HG03558 (cell line): Measurements from ENCODE around the gene SART3.

Experiments
- ATAC-seq: cut with Tn5 transposase; IDR thresholded peaks from one replicate; pipeline ENCODE4 v1.9.1; 2021; ENCODE audit warnings: moderate number of reproducible peaks; ENCODE audit not compliant: unreplicated experiment; ENCODE audit errors: extremely low read depth

The SART3 gene, protein sequence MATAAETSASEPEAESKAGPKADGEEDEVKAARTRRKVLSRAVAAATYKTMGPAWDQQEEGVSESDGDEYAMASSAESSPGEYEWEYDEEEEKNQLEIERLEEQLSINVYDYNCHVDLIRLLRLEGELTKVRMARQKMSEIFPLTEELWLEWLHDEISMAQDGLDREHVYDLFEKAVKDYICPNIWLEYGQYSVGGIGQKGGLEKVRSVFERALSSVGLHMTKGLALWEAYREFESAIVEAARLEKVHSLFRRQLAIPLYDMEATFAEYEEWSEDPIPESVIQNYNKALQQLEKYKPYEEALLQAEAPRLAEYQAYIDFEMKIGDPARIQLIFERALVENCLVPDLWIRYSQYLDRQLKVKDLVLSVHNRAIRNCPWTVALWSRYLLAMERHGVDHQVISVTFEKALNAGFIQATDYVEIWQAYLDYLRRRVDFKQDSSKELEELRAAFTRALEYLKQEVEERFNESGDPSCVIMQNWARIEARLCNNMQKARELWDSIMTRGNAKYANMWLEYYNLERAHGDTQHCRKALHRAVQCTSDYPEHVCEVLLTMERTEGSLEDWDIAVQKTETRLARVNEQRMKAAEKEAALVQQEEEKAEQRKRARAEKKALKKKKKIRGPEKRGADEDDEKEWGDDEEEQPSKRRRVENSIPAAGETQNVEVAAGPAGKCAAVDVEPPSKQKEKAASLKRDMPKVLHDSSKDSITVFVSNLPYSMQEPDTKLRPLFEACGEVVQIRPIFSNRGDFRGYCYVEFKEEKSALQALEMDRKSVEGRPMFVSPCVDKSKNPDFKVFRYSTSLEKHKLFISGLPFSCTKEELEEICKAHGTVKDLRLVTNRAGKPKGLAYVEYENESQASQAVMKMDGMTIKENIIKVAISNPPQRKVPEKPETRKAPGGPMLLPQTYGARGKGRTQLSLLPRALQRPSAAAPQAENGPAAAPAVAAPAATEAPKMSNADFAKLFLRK

DNA sequence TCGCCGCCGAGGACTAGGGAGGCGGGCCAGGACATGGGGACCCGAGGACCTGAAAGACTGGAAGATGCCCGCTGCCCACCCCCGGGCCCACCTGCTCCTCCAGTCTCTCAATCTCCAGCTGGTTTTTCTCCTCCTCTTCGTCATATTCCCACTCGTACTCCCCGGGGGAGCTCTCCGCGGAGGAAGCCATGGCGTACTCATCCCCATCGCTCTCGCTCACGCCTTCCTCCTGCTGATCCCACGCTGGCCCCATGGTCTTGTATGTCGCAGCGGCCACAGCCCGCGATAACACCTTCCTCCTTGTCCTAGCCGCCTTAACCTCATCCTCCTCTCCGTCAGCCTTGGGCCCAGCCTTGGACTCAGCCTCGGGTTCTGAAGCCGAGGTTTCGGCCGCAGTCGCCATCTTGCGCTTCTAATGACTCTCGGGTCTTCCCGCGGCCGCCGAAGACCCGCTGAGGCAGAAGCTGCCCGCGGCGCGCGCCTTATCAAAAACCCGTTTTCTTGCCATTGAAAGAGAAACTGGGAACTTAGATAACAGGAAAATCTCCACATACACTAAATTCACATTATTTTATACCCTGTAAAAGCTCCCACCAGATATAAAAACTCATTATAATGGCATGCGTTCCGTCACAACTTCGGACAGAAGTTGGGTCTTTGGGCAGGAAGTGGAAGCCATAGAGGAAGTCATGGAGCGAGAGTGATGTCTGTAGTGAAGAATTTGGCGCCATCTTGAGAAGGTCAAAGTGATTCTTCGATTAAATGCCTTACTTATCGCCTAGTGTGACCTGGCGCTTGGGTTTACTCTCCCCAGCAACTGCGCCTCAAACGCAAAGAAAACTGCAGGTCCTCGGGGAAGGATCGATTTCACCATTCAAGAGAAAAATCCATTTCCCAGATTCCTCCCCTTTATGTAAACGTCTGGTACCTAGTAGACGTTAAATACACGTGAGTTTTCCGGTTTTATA is at the start of gene SART3:
SART3 (minus strand) TSS at position 422 of the 968 bp plus-strand sequence; CDS start at position 403, 19 bp downstream.
- ATAC-seq: no peak

DNA sequence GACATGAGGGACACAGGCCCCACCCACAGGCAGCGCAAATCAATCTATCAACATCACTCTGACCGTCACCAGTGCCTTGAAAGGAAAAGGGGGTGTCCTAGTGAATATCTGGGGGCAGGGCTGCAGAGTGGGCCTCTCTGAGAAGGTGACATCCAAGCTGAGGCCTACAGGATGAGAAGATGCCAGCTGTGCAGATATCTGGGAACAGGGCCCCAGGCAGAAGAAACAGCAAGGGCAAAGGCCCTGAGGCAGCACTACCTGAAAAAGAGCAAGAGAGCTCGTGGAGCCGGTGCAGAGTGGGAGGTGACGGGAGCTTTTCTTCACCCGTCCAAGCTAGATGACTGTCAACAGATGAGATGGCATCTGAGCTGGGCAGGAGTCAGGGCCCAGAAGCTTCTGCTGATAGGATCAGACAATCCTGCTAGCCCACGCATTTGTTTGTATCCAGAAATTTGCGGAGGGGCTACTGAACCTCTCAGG is 49.4 kb upstream of the SART3 start:
- ATAC-seq: no peak

DNA sequence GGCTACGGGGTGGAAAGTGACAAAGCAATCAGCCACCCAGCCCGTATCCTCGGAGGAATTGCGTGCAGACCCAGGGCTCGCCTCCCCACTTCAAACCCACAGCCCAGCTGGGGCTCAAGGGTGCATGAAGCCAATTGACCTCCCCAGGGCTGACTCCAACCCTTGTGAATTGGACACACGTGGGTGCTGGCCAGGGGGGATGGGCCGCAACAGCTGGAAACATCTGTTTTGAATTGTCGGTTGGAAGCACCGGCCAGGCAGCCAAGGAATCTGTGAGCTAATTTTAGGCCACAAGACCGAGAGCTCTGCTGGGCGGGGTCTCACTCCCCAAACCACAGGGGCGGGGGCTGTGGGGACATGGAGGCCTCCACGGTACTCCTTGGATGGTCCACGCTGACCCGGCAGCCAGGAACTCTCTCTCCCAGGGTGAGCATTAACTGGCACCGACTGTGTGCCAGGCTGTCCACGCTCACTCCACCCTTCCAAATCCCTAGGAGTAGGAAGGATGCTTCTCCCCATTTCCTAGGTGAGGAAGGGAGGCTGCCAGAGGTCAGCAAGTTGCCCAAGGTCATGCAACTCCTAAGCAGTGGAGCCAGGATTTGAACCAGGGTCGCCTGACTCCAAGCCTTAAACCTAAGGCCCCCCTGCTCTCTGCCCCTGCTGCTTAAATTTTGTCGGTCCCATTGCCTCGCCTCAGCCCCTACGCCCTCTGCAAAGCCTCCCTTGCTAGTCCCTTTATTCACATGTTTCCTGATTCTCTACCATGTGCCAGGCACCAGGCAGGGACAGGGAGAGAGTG is 48.8 kb upstream of the SART3 start:
- ATAC-seq: no peak

DNA sequence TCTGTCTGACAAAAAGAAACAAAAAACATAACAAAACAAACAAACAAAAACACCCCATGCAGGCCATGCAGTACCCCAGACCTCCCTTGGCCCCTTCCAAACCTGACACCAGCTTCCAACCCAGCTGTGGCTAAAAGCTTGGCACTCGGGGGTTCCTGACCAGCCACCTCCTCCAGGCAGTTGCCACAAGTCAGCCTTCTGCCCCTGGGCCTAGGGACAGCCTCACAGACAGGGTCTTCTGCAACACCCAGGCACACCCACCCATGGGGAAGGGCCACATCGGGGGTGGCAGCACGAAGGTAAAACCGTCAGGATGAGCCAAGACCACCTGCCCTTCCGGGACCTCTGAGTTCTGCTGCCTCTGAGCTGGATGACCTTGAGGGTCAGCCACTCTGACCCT is 47.6 kb upstream of the SART3 start:
- ATAC-seq: no peak

DNA sequence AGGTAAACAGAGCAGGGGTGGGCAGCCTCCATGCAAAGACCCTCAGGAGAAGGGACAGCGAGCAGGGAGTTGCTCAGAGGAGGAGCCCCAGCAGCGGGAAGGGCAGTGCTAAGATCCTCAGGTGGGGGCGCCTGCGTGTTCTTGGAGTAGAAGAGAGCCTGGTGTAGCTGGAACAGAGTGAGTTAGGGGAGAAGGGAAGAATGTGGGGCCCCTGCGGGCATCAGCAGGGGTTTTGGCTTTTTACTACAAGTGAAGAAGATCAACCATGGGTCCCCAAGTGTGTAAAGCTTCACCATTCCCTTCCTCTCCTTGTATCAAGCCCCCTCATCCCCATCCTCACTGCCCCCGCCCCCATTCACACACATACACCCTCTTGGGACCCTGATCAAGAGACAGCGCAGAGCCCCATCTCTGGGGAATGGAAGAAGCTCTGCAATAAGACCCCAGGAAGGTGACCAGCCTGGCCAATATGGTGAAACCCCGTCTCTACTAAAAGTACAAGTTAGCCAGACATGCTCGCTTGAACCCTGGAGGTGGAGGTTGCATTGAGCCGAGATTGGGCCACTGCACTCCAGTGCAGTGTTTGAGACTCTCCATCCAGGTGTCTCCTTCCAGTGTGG is 47.1 kb upstream of the SART3 start:
- no peak for ATAC-seq

DNA sequence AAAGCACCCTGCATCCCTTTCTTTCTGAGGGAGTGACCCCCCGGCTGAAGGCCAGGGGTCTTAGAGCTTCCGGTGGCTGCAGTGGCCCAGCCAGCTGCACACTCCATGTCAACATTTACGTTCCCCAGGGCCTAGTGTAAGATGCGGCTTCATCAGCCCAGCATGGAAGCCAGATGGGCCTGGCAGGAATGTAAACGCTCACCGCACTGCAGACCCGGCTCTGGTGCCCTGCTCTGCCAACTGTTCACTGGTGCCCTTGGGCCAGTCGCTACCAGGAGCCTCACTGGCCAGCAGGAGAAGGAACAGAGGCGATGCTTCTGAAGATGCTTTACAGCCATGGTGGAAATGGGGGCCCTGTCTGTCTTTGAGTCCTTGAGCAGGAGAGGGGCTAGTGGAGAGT is 45.5 kb upstream of the SART3 start:
- ATAC-seq: no peak

DNA sequence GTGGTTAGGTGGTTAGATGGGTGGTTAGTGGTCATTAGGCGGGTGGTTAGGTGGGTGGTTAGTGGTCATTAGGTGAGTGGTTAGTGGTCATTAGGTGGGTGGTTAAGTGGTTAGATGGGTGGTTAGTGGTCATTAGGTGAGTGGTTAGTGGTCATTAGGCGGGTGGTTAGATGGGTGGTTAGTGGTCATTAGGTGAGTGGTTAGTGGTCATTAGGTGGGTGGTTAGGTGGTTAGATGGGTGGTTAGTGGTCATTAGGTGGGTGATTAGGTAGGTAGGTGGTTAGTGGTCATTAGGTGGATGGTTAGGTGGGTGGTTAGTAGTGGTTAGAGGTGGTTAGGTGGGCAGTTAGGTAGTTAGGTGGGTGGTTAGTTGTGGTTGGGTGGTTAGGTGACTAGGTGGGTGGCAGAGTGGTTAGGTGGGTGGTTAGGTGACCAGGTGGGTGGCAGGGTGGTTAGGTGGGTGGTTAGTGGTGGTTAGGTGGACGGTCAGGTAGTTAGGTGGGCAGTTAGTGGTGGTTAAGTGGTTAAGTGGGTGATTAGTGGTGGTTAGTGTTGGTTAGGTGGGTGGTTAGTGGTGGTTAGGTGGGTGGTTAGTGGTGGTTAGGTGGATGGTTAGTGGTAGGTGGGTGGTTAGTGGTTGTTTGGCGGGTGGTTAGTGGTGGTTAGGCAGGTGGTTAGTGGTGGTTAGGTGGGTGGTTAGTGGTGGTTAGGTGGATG is 44.9 kb upstream of the SART3 start:
- ATAC-seq: no peak

DNA sequence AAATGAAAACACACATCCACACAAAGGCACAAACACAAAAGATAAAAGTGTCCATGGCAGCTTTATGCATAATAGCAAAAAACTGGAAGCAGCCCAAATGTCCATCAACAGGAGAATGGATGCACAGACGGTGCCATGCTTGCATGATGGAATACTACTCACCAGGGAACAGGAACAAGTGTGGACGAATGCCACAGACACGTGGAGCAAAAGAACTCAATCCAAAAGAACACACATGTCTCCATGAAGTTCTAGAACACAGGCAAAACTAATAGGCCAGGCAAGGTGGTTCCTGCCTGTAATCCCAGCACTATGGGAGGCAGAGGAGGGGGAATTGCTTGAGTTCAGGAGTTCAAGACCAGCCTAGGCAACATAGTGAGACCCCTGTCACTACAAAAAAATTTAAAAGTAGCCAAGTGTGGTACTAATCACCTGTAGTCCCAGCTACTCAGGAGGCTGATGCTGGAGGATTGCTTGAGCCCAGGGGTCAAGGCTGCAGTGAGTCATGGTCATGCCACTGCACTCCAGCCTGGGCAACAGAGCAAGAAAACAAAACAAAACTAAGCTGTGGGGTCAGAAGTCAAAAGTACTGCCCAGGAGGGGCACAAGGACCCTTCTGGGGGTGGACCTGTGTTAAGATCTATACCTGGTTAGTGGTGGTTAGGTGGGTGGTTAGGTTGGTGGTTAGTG is 44.2 kb upstream of the SART3 start:
- ATAC-seq: no peak

DNA sequence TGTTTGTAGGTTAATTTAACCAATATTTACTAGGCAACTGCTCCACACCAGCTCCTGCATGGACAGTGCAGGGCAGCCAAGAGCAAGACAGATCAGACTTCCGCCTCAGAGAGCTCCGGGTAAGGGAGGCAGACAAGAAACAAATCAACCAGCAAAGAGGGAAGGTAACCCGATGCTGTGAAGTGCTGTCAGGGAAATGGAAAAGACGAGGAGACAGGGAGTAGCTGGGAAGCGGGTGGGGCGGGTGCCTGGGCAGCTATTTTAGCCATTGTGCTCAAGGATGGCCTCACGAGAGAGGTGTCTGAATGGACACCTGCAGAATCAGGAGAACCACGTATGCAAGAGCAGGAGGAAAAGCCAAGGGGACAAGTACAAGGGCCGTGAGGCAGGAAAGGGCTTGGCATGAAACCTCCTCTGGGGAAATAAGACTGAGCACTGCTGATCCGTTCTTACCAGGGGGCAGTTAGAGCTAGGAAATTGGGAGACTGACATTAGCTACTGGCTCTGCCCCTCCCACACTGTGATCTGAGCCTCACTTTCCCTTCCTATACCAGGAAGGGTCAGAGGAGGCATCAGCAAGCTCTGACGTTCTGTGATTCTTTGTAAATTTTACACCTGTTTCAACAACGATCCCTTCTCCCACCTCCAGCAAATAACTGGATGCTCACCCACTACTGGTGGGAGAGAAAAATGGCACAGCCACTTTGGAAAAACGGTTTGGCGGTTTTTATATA is 43.4 kb upstream of the SART3 start:
- ATAC-seq: no peak

DNA sequence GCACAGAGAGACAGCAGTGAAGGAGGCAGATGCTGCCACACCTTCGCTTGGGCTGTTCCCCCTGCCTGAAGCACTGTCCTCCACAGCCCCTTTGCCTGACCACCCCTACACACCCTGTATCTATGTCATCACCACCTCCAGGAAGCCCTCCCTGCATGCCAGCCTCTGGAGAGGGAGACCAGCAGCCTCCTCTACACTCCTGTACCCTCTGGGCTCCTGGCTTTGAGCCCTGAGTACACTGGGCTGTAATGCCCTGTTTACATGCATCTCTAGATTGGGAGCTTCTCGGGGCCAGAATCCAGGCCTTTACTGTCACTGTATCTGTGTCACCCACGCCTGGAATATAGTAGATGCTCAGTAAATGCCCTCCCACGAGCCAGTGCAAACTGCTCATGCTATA is 42.8 kb upstream of the SART3 start:
- ATAC-seq: no peak

DNA sequence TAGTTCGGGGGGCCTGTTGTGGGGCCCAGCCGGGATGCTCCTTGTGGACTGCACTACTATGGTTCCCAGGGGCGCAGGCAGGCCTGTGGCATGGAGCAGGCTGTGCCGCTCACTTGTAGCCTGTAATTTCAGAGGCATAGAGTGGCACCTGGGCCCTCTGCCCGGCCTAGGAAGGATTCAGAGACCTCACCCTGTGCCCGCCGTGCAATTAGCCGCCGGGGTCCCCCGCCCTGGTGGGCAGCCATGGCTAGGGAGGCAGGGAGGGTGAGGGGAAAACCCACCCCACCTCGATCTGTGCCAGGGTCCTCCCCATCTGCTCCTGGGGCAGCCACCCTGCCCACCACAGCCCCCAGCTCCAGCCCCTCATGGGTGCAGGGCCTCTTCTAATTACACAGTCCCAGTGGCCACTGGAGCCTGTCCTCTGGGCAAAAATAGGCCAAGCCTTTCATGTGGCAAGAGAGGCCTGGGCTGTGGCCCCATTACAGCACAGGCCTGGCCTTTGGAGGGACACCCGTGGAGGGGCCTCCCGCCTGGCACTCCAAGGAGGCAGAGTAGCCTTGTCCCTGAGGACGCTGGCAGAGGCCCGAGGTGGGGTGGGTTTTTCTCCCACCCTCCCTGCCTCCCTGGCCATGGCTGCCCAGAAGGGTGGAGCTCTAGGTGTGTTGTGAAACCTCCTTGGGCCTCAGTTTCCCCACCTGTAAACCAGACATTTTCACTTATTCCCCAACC is 42.2 kb upstream of the SART3 start:
- no peak for ATAC-seq

DNA sequence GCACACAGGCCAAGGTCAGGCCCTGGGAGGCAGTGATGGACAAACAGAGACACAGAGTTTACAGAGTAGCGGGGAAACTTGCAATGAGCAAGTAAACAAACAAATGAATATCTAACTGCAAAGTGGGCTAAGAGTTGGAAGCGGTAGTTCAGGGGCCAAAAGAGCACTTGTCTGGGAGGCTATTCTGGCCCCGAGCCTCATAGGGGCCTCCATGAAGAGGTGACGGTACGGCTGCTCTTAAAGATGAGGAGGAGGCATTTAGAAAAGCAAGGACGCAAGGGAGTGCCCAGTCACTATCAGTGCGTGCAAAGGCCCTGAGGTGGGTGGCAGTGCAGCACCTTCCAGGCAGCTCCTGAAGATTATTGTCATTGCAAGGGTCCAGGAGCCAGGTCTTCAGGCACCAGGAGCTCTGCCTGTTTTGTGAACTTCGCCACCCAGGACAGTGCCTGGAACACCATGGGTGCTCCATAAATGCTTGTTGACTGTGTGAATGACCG is 41.3 kb upstream of the SART3 start:
- no peak for ATAC-seq

DNA sequence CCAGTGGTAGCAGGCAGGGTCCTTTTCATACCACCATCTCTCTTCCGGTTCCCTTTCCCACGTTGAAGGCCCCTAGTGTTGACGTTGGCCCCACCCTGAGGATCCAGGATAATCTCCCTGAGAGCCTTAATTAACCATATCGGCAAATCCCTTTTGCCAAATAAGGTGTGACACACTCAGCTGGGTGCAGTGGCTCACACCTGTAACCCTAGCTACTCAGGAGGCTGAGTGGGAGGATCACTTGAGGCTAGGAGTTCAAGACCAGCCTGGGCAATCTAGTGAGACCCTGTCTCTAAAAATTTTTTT is 39.7 kb upstream of the SART3 start:
- ATAC-seq: no peak

DNA sequence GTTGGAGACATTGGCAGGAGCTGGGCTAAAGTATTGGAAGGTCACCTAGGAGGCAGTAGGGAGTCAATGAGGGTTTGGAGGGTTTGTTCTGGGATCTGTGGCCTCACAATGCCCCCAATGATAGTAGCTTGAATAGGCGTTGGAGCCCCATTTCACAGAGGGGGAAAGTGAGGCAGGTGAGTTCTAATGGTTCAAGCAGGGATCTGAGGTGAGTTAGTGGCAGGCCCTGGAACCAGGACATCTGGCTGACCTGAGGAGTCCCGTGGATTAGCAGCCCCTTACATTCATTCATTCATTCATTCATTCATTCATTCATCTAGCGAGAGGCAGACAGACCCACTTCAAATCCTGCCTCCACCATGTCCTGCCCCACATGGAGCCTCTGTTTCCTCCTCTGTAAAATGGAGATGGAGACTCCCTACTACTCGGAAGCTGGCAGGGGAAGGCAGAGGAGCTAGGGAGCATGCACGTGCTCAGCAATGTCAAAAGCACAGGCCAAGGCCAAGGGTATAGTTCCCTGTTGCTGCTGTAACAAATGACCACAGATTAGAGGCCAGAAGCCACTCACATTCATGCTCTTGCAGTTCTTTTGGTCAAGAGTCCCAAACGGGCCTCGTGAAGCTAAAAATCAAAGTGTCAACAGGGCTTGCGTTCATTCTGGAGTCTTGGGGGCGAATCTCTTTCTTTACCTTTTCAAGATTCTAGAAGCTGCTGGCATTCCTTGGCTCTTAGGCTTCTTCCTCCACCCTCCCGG is 39.2 kb upstream of the SART3 start:
- ATAC-seq: no peak

DNA sequence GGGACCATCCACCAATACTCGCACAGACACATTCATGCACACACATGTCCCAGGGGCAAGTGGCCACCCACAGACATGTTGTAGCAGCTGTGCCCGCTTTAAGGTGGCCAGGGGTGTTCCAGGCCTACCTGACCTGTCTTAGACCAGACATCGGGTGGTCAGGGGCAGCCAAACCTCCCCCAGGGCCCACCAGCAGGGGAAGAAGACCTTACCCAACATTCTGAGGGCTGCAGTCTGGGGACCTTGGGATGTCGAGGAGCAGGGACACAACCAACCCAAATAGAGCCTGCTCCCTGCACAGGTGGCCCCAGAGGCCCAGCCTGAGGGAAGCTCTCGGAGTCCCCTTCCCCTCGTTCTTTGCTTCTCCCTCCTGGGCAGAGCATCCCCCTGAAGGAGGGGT is 38.6 kb upstream of the SART3 start:
- ATAC-seq: no peak
